Natural killer cell (primary cell): ENCODE measurements around the gene TMEM108. TPM values are rescaled to one million over a fixed set of nuclear protein-coding genes. Genes with fewer than 3 reads are reported as not detected.

ENCODE experiments used
- ATAC-seq, 3 donors: fragments of 150-1000 bp in 2 of 3; fragments of 200-7000 bp in 1 of 3; cut with Tn5 transposase; 1 replicate in 1 of 3; 2 replicates in 2 of 3; pipeline ENCODE4 v1.10.0; 2021; ENCODE audit warnings: mild to moderate bottlenecking in 2 of 3, moderate library complexity in 2 of 3
- DNase-seq, 2 donors: peaks; one replicate each; pipeline versions ENCODE4 v3.0.0 to v3.0.0-alpha.2; 2013 to 2021; ENCODE audit warnings: mixed read lengths in 1 of 2
- H3K27ac ChIP-seq: one replicate; pipeline ENCODE4 v1.5.1; 2013; ENCODE audit warnings: mild to moderate bottlenecking, low read length
- H3K27me3 ChIP-seq: one replicate; pipeline ENCODE4 v1.6.1; 2013; ENCODE audit warnings: low read length; ENCODE audit not compliant: control insufficient read depth, insufficient read depth
- H3K36me3 ChIP-seq: one replicate; pipeline ENCODE4 v1.6.1; 2013; ENCODE audit warnings: low read length; ENCODE audit not compliant: control insufficient read depth, insufficient read depth
- H3K4me1 ChIP-seq: one replicate; pipeline ENCODE4 v1.6.1; 2013; ENCODE audit warnings: low read length; ENCODE audit not compliant: control insufficient read depth, insufficient read depth
- H3K4me3 ChIP-seq: one replicate; pipeline ENCODE4 v1.5.1; 2013; ENCODE audit warnings: low read length
- H3K9me3 ChIP-seq: one replicate; pipeline ENCODE4 v1.6.1; 2013; ENCODE audit warnings: low read length; ENCODE audit not compliant: control insufficient read depth, insufficient read depth
- H3K27ac Mint-ChIP-seq, 2 donors: one replicate each; pipeline ENCODE4 v1.8.0; 2022; ENCODE audit warnings: mild to moderate bottlenecking in 2 of 2, mixed read lengths in 2 of 2, moderate library complexity in 1 of 2
- H3K27me3 Mint-ChIP-seq, 2 donors: one replicate each; pipeline ENCODE4 v1.8.0; 2022; ENCODE audit warnings: low read depth in 2 of 2, mixed read lengths in 2 of 2
- H3K36me3 Mint-ChIP-seq: one replicate; pipeline ENCODE4 v1.8.0; 2022; ENCODE audit warnings: mixed read lengths
- H3K4me1 Mint-ChIP-seq, 2 donors: one replicate each; pipeline ENCODE4 v1.8.0; 2022; ENCODE audit warnings: mixed read lengths in 2 of 2
- H3K4me3 Mint-ChIP-seq: one replicate; pipeline ENCODE4 v1.8.0; 2022; ENCODE audit warnings: mild to moderate bottlenecking, moderate library complexity, mixed read lengths
- H3K9me3 Mint-ChIP-seq, 2 donors: one replicate each; pipeline ENCODE4 v1.8.0; 2022; ENCODE audit warnings: mixed read lengths in 2 of 2
- CTCF ChIP-seq: fragments of 200-600 bp; IDR thresholded peaks from one replicate; pipeline ENCODE4 v1.8.0; 2022; ENCODE audit warnings: antibody characterized with exemption
- WGBS: methylation state at CpG from one replicate; pipeline ENCODE4 v1.1.7; 2013; ENCODE audit warnings: missing lambda C conversion rate; ENCODE audit not compliant: insufficient coverage; 5-methylcytosine and 5-hydroxymethylcytosine counted together
- intact Hi-C: fragments of 100-400 bp; cut with micrococcal nuclease; formaldehyde crosslinking; loops from one replicate; pipeline ENCODE4 v1.14.2; 2022
- total RNA-seq, 4 donors: library from RNA; stranded (reverse); fragments of 120-200 nt in 1 of 4; gene quantifications; one replicate each; pipeline versions ENCODE4 v1.2.3 to v1.2.4, GENCODE V29; 2013 to 2022

The TMEM108 gene
- total RNA-seq, 3 donors from 2014 or later (not counting 1 experiment from before 2014, with no cell fraction given) = not detected

- peaks cover 0 to 4% of the 10 kb centered on the region in 2 donors for H3K9me3 Mint-ChIP-seq
- no peak overlapping the region for H3K4me3 Mint-ChIP-seq
- Histone ChIP-seq H3K36me3 (no peaks in the 10 kb centered on the region), H3K9me3 (no peaks in the 10 kb centered on the region), H3K4me1 (no peaks in the 10 kb centered on the region), H3K27me3 (no peaks in the 10 kb centered on the region), H3K4me3 (no peak overlapping the region), H3K27ac (no peak overlapping the region)
- intact Hi-C loops = no loop called here
- no peaks in the 10 kb centered on the region for H3K4me1 Mint-ChIP-seq
- WGBS = 87% methylated on average over 4 of the region's 4 CpGs
- H3K36me3 Mint-ChIP-seq = no peaks in the 10 kb centered on the region
- no peak overlapping the region for H3K27ac Mint-ChIP-seq
- H3K27me3 Mint-ChIP-seq = no peaks in the 10 kb centered on the region
- DNase-seq (no peak), ATAC-seq (no peak)
- TF ChIP-seq CTCF = no peak
Measured at GRCh38 chr3:133074977-133075376, 36.8 kb downstream of the TMEM108 start.

GRCh38 chr3:133077688-133078087 lies 39.5 kb downstream of the TMEM108 start:
- no peak overlapping the region for H3K27ac Mint-ChIP-seq
- Histone ChIP-seq H3K4me3 (no peak overlapping the region), H3K27me3 (no peaks in the 10 kb centered on the region), H3K4me1 (no peaks in the 10 kb centered on the region), H3K9me3 (peaks cover 4% of the 10 kb centered on the region), H3K27ac (no peak overlapping the region), H3K36me3 (no peaks in the 10 kb centered on the region)
- 78% methylated on average over 2 of the region's 3 CpGs for WGBS
- no peak for DNase-seq
- H3K4me3 Mint-ChIP-seq = no peak overlapping the region
- H3K27me3 Mint-ChIP-seq = no peaks in the 10 kb centered on the region
- intact Hi-C loops = no loop called here
- peaks cover 0 to 8% of the 10 kb centered on the region in 2 donors for H3K9me3 Mint-ChIP-seq
- TF ChIP-seq CTCF = no peak
- no peak for ATAC-seq
- no peaks in the 10 kb centered on the region for H3K4me1 Mint-ChIP-seq
- no peaks in the 10 kb centered on the region for H3K36me3 Mint-ChIP-seq

GRCh38 chr3:133079621-133080020 lies 41.4 kb downstream of the TMEM108 start:
- WGBS = 36% methylated on average over 3 of the region's 3 CpGs
- ATAC-seq (no peak), DNase-seq (no peak)
- H3K27ac Mint-ChIP-seq = no peak overlapping the region
- peaks cover 0 to 9% of the 10 kb centered on the region in 2 donors for H3K9me3 Mint-ChIP-seq
- no peak overlapping the region for H3K4me3 Mint-ChIP-seq
- no peaks in the 10 kb centered on the region for H3K36me3 Mint-ChIP-seq
- Histone ChIP-seq H3K36me3 (no peaks in the 10 kb centered on the region), H3K4me1 (no peaks in the 10 kb centered on the region), H3K27me3 (no peaks in the 10 kb centered on the region), H3K9me3 (peaks cover 4% of the 10 kb centered on the region), H3K4me3 (no peak overlapping the region), H3K27ac (no peak overlapping the region)
- no peaks in the 10 kb centered on the region for H3K4me1 Mint-ChIP-seq
- TF ChIP-seq CTCF = no peak
- no peaks in the 10 kb centered on the region for H3K27me3 Mint-ChIP-seq
- intact Hi-C loops = no loop called here

GRCh38 chr3:133081016-133081415 lies 42.8 kb downstream of the TMEM108 start:
- no peak overlapping the region for H3K27ac ChIP-seq
- H3K9me3 ChIP-seq = peaks cover 4% of the 10 kb centered on the region
- ATAC-seq (no peak), DNase-seq (no peak)
- H3K27me3 Mint-ChIP-seq = no peaks in the 10 kb centered on the region
- no peak overlapping the region for H3K4me3 ChIP-seq
- 89% methylated on average over 7 of the region's 7 CpGs for WGBS
- H3K9me3 Mint-ChIP-seq = peaks cover 0 to 6% of the 10 kb centered on the region in 2 donors
- H3K4me1 Mint-ChIP-seq = no peaks in the 10 kb centered on the region
- H3K4me1 ChIP-seq = no peaks in the 10 kb centered on the region
- no peaks in the 10 kb centered on the region for H3K27me3 ChIP-seq
- H3K36me3 Mint-ChIP-seq = no peaks in the 10 kb centered on the region
- no peak overlapping the region for H3K4me3 Mint-ChIP-seq
- no peak overlapping the region for H3K27ac Mint-ChIP-seq
- no peak for TF ChIP-seq CTCF
- H3K36me3 ChIP-seq = no peaks in the 10 kb centered on the region
- intact Hi-C loops = no loop called here
